K562 (cell line): Measurements from ENCODE around the gene MFAP2. TPM values are rescaled to one million over a fixed set of nuclear protein-coding genes. Genes with fewer than 3 reads are reported as not detected.

Experiments used
- AFF4 ChIP-seq: sonication (generic); formaldehyde crosslinking; IDR thresholded peaks from 2 replicates; pipeline ENCODE4 v1.8.0; 2023; ENCODE audit warnings: mild to moderate bottlenecking, missing genetic modification reagents
- CTCF ChIP-seq, 3 experiments: IDR thresholded peaks in 2 of 3; conservative IDR thresholded peaks in 1 of 3; 2 replicates each; pipeline ENCODE4 v1.5.1; 2011 to 2012; ENCODE audit warnings: low read length in 3 of 3, mild to moderate bottlenecking in 3 of 3, control low read depth in 2 of 3, improper control_type of control experiment in 1 of 3, inconsistent platforms in 1 of 3, low read depth in 1 of 3, mixed read lengths in 1 of 3, moderate library complexity in 1 of 3; ENCODE audit not compliant: insufficient read depth in 2 of 3
- RBM25 ChIP-seq: fragments of 200-400 bp; formaldehyde crosslinking; IDR thresholded peaks from 2 replicates; pipeline ENCODE4 v1.6.1; 2018; ENCODE audit warnings: low read length, low read depth, moderate library complexity; ENCODE audit not compliant: severe bottlenecking
- SMC3 ChIP-seq: conservative IDR thresholded peaks from 2 replicates; pipeline ENCODE4 v1.6.1; 2011; ENCODE audit warnings: low read depth, low read length, improper control_type of control experiment; ENCODE audit not compliant: insufficient read depth
- polyA plus RNA-seq, 8 experiments: library from polyadenylated mRNA; depleted of rRNA in 4 of 8; stranded (reverse) in 5 of 8; unstranded in 3 of 8; fragments of >200 nt; fragmentation: Nextera tagmentation in 2 of 8; fragmentation: Illumina TruSeq in 1 of 8; extraction: Ambion mirVana in 2 of 8; extraction: Trizol in 1 of 8; gene quantifications; 2 replicates each; pipeline versions ENCODE4 v1.2.1 to v1.2.3, GENCODE V29; 2011 to 2014; ENCODE audit warnings: inconsistent platforms in 1 of 8, missing spikeins in 1 of 8
- total RNA-seq, 7 experiments: library from RNA; depleted of rRNA in 6 of 7; stranded (reverse); fragments of >200 nt in 6 of 7; fragmentation: Illumina TruSeq in 2 of 7; extraction: Trizol in 2 of 7; gene quantifications; 2 replicates each; pipeline versions ENCODE4 v1.2.1 to v1.2.3, GENCODE V29; 2011 to 2021; ENCODE audit warnings: low replicate concordance in 1 of 7

MFAP2 gene
- total and polyA plus RNA-seq, 9 of the 15 experiments (the other 6 are each of a cell fraction or from before 2014, with no cell fraction given): not detected

- TF ChIP-seq AFF4 (CRISPR knock-in tag): no peak
- peak; percentile 71 for TF ChIP-seq RBM25
- peak; percentile 20 to 37 (median 24); a peak in 1 of 6 replicates for TF ChIP-seq CTCF (IDR thresholded peaks at IDR 0.05 in 2 of 3, conservative IDR thresholded peaks at IDR 0.05 in 1 of 3; ENCODE audit: insufficient read depth in 2 of 3, low read depth in 1 of 3, low read length in 3 of 3)
- 0 out of 2 replicates have a peak, but pooled peaks have one; percentile 2 for TF ChIP-seq SMC3
Observed at GRCh38 chr1:17004466-17005364, 24.3 kb upstream of the MFAP2 start (continued).
